Measurements from ENCODE around the gene PAM16. TPM values are rescaled to one million over a fixed set of nuclear protein-coding genes. Genes with fewer than 3 reads are reported as not detected.

The PAM16 gene
- total RNA-seq, 1 experiment from 2014 or later: 65.6 TPM

DNA sequence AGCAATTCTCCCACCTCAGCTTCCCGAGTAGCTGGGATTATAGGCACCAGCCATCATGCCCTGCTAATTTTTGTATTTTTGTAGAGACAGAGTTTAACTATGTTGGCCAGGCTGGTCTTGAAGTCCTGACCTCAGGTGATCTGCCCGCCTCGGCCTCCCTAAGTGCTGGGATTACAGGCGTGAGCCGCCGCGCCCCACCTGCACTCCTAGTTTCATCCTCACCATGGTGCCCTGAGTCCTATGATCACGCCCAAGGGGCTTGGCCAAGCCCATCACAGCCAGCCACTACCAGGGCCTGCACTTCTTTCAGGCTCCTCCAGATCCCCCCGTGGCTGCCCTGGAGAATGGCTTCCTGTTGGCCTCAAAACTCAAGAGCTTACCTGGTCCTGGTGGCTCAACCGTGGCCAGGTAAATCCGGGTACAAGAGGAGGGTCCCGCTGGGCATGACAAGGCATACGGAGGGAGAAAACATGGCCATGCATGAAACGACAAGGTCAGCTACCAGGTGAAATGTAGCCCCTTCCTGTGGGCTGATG is 57.9 kb downstream of the PAM16 start:
- Histone ChIP-seq H3K4me2 (ENCODE audit: low read depth, low read length, poor library complexity, severe bottlenecking) (no peak overlapping the region), H3K4me3 (ENCODE audit: low read length) (no peak overlapping the region), H3K36me3 (ENCODE audit: insufficient read depth, low read length) (no peaks in the 10 kb centered on the region), H3K4me1 (ENCODE audit: low read length) (peaks cover 8% of the 10 kb centered on the region), H4K20me1 (ENCODE audit: insufficient read depth, low read depth, low read length) (no peaks in the 10 kb centered on the region), H3K9me2 (replicated peaks; ENCODE audit: insufficient read depth, low read length) (no peaks in the 10 kb centered on the region), H3K9me3 (ENCODE audit: low read length) (no peaks in the 10 kb centered on the region), H3K27me3 (ENCODE audit: low read length) (no peaks in the 10 kb centered on the region), H3K79me2 (ENCODE audit: low read length) (no peaks in the 10 kb centered on the region), H3K27ac (ENCODE audit: low read length) (no peak overlapping the region), H2AFZ (ENCODE audit: low read length) (no peak overlapping the region), H3K9ac (ENCODE audit: low read length) (no peak overlapping the region)
- DNase-seq: no peak

GRCh38 chr16:4291699-4292098 is 59.4 kb downstream of the PAM16 start:
- DNase-seq: no peak

More at GRCh38 chr16:4291699-4292098, 59.4 kb downstream of the PAM16 start:
- no peaks in the 10 kb centered on the region for H4K20me1 ChIP-seq (ENCODE audit: insufficient read depth, low read depth, low read length)
- H3K36me3 ChIP-seq (ENCODE audit: insufficient read depth, low read length): no peaks in the 10 kb centered on the region
- H3K79me2 ChIP-seq (ENCODE audit: low read length): no peaks in the 10 kb centered on the region
- no peaks in the 10 kb centered on the region for H3K27me3 ChIP-seq (ENCODE audit: low read length)
- H3K9me3 ChIP-seq (ENCODE audit: low read length): no peaks in the 10 kb centered on the region
- H3K4me3 ChIP-seq (ENCODE audit: low read length): no peak overlapping the region
- H3K9ac ChIP-seq (ENCODE audit: low read length): no peak overlapping the region
- no peak overlapping the region for H3K4me2 ChIP-seq (ENCODE audit: low read depth, low read length, poor library complexity, severe bottlenecking)
- H3K27ac ChIP-seq (ENCODE audit: low read length): no peak overlapping the region
- H3K4me1 ChIP-seq (ENCODE audit: low read length): peaks cover 12% of the 10 kb centered on the region
- no peaks in the 10 kb centered on the region for H3K9me2 ChIP-seq (replicated peaks; ENCODE audit: insufficient read depth, low read length)
- H2AFZ ChIP-seq (ENCODE audit: low read length): no peak overlapping the region

Other genes starting within 250 kb of the PAM16 start
- gene ADCY9, start 234.9 kb downstream of the PAM16 start, total RNA-seq (2014; rRNA removed; shearing (Covaris generic); ENCODE audit: low replicate concordance): 0.11 and 0.14 TPM in 2 replicates
- gene SRL, start 109.2 kb downstream of the PAM16 start, total RNA-seq (2014; rRNA removed; shearing (Covaris generic); ENCODE audit: low replicate concordance): 0.11 TPM in 1 of 2 replicates, not detected in the other
- gene TFAP4, start 78.3 kb downstream of the PAM16 start, total RNA-seq (2014; rRNA removed; shearing (Covaris generic); ENCODE audit: low replicate concordance): 32.4 and 38.9 TPM in 2 replicates
- 0.07 TPM in 1 of 2 replicates, not detected in the other for gene GLIS2, start 35.3 kb downstream of the PAM16 start, total RNA-seq (2014; rRNA removed; shearing (Covaris generic); ENCODE audit: low replicate concordance)
- 4.1 and 8.9 TPM in 2 replicates for gene VASN, start 20.5 kb upstream of the PAM16 start, total RNA-seq (2014; rRNA removed; shearing (Covaris generic); ENCODE audit: low replicate concordance)
- 46.2 and 84.9 TPM in 2 replicates for gene CORO7, start 65.3 kb upstream of the PAM16 start, total RNA-seq (2014; rRNA removed; shearing (Covaris generic); ENCODE audit: low replicate concordance)
- gene DNAJA3, start 74.5 kb upstream of the PAM16 start, total RNA-seq (2014; rRNA removed; shearing (Covaris generic); ENCODE audit: low replicate concordance): 56.5 and 74.7 TPM in 2 replicates
- 48.2 and 129 TPM in 2 replicates for gene NMRAL1, start 123.3 kb upstream of the PAM16 start, total RNA-seq (2014; rRNA removed; shearing (Covaris generic); ENCODE audit: low replicate concordance)
- 50.1 and 76.2 TPM in 2 replicates for gene HMOX2, start 125.1 kb upstream of the PAM16 start, total RNA-seq (2014; rRNA removed; shearing (Covaris generic); ENCODE audit: low replicate concordance)
- not detected in 2 replicates for gene CDIP1, start 187.5 kb upstream of the PAM16 start, total RNA-seq (2014; rRNA removed; shearing (Covaris generic); ENCODE audit: low replicate concordance)
- gene C16orf96, start 205.0 kb upstream of the PAM16 start, total RNA-seq (2014; rRNA removed; shearing (Covaris generic); ENCODE audit: low replicate concordance): not detected in 2 replicates